ENCODE measurements around the gene PTPRE. TPM values are rescaled to one million over a fixed set of nuclear protein-coding genes. Genes with fewer than 3 reads are reported as not detected.

Gene PTPRE
- total RNA-seq, 1 experiment from 2014 or later = 0.70 TPM

DNA sequence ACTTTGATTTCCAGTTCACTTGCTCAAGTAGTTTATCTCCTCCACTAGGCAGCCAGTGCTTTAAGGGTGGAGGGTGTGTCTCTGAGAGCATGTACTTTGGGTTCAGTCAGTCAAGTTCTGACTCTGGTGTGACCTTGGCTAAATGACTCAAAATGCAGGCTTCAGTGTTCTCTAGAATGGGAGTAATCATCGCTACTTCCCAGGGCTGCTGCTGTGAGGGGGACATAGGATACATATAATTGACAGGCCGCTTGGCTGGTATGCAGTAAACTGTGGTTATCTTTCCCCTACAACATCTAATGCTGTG is 3.5 kb downstream of the PTPRE start:
- Histone ChIP-seq H3K27me3 (ENCODE audit: insufficient read depth, low read length) (no peaks in the 10 kb centered on the region; the same call in 1 of the 2 replicates), H3K9ac (ENCODE audit: extremely low read depth, insufficient read length, low read length) (no peak overlapping the region), H3K27ac (ENCODE audit: insufficient read length, low read depth, low read length) (no peak overlapping the region), H4K8ac (replicated peaks; ENCODE audit: insufficient read length, low read depth, low read length) (no peak overlapping the region), H3K23ac (ENCODE audit: insufficient read length, low read depth, low read length) (no peak overlapping the region), H2BK12ac (ENCODE audit: insufficient read length, low read depth, low read length) (no peak overlapping the region), H2BK20ac (ENCODE audit: low read depth, low read length, poor library complexity, severe bottlenecking) (no peak overlapping the region), H3K4me2 (ENCODE audit: insufficient read depth, insufficient read length, low read length) (no peak overlapping the region), H3K14ac (ENCODE audit: insufficient read depth, low read length) (no peak overlapping the region), H2AFZ (ENCODE audit: low read length) (no peak overlapping the region), H2AK5ac (ENCODE audit: insufficient read length, low read length) (no peak overlapping the region), H4K20me1 (ENCODE audit: control insufficient read depth, insufficient read depth, insufficient read length) (no peaks in the 10 kb centered on the region), H3K79me2 (ENCODE audit: insufficient read depth, low read length) (no peaks in the 10 kb centered on the region), H2BK120ac (ENCODE audit: low read depth, low read length, poor library complexity, severe bottlenecking) (no peak overlapping the region), H4K91ac (ENCODE audit: insufficient read length, low read depth, low read length) (no peak overlapping the region), H3K9me3 (ENCODE audit: control insufficient read depth, low read depth, low read length) (no peaks in the 10 kb centered on the region), H2BK5ac (ENCODE audit: insufficient read length, low read length) (no peak overlapping the region), H3K79me1 (ENCODE audit: insufficient read depth, low read depth, low read length, poor library complexity, severe bottlenecking) (no peaks in the 10 kb centered on the region), H4K5ac (ENCODE audit: insufficient read length, low read depth, low read length) (no peak overlapping the region), H3K18ac (ENCODE audit: insufficient read length, low read depth, low read length) (no peak overlapping the region), H3K56ac (ENCODE audit: insufficient read length, low read depth, low read length) (no peak overlapping the region), H3T11ph (ENCODE audit: low read length) (no peak overlapping the region), H3K4ac (ENCODE audit: low read depth, low read length) (no peak overlapping the region), H2BK15ac (ENCODE audit: low read depth, low read length) (no peak overlapping the region), H3K4me1 (ENCODE audit: insufficient read depth, low read length) (no peaks in the 10 kb centered on the region), H3K23me2 (ENCODE audit: insufficient read length, low read depth, low read length, poor library complexity, severe bottlenecking) (no peaks in the 10 kb centered on the region)
- TF ChIP-seq, protein P1, sequence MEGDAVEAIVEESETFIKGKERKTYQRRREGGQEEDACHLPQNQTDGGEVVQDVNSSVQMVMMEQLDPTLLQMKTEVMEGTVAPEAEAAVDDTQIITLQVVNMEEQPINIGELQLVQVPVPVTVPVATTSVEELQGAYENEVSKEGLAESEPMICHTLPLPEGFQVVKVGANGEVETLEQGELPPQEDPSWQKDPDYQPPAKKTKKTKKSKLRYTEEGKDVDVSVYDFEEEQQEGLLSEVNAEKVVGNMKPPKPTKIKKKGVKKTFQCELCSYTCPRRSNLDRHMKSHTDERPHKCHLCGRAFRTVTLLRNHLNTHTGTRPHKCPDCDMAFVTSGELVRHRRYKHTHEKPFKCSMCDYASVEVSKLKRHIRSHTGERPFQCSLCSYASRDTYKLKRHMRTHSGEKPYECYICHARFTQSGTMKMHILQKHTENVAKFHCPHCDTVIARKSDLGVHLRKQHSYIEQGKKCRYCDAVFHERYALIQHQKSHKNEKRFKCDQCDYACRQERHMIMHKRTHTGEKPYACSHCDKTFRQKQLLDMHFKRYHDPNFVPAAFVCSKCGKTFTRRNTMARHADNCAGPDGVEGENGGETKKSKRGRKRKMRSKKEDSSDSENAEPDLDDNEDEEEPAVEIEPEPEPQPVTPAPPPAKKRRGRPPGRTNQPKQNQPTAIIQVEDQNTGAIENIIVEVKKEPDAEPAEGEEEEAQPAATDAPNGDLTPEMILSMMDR (conservative IDR thresholded peaks at IDR 0.05) = no peak
- Mint-ChIP-seq H3K36me3 (ENCODE audit: insufficient read depth in 1 of 3, low read depth in 3 of 3) (no peaks in the 10 kb centered on the region), H3K4me1 (peaks cover 3 to 4% of the 10 kb centered on the region in 2 experiments; a peak in 2 of 4 replicates), H3K4me3 (no peak overlapping the region), H3K9me3 (no peaks in the 10 kb centered on the region), H3K27ac (peak overlapping the region in 1 of 3 experiments; percentile 59; a peak in 1 of 7 replicates), H3K27me3 (ENCODE audit: low read depth) (peaks cover 38% of the 10 kb centered on the region)
- WGBS (ENCODE audit: extremely low coverage, insufficient read length, low lambda C conversion rate) = no CpG with 5 or more reads among the region's 2 CpGs
- no peak for DNase-seq

Data from H9 (cell line).